Kidney (tissue), 14 donors: ENCODE measurements around the gene ABLIM2. TPM values are rescaled to one million over a fixed set of nuclear protein-coding genes. Genes with fewer than 3 reads are reported as not detected.

Experiments used
- DNase-seq, 5 donors: peaks; one replicate each; pipeline ENCODE4 v3.0.0-alpha.2; 2013 to 2020
- FAIRE-seq: peaks from 2 replicates; lab custom pipeline; 2012; peaks lifted over from hg19 to GRCh38; lab: Jason Lieb, UNC
- H3K27ac ChIP-seq, 2 donors: one replicate each; pipeline ENCODE4 v1.7.0; 2013; ENCODE audit warnings: low read depth in 2 of 2, low read length in 2 of 2, inconsistent platforms in 1 of 2
- H3K27me3 ChIP-seq: one replicate; pipeline ENCODE4 v1.7.1; 2013; ENCODE audit warnings: low read length, inconsistent platforms; ENCODE audit not compliant: control insufficient read depth, insufficient read depth
- H3K36me3 ChIP-seq, 3 donors: one replicate each; pipeline versions ENCODE4 v1.7.0 to v1.7.1; 2013; ENCODE audit warnings: low read length in 3 of 3, control low read depth in 1 of 3, inconsistent platforms in 1 of 3; ENCODE audit not compliant: insufficient read depth in 3 of 3, control insufficient read depth in 2 of 3
- H3K4me1 ChIP-seq, 3 donors: one replicate each; pipeline versions ENCODE4 v1.7.0 to v1.7.1; 2013; ENCODE audit warnings: low read length in 3 of 3, inconsistent platforms in 1 of 3, low read depth in 1 of 3; ENCODE audit not compliant: control insufficient read depth in 2 of 3, insufficient read depth in 2 of 3
- H3K4me3 ChIP-seq, 3 donors: one replicate each; pipeline versions ENCODE4 v1.7.0 to v1.8.1; 2013; ENCODE audit warnings: low read length in 3 of 3, control low read depth in 1 of 3, inconsistent platforms in 1 of 3
- H3K9ac ChIP-seq, 3 donors: one replicate each; pipeline versions ENCODE4 v1.7.0 to v1.7.1; 2013; ENCODE audit warnings: low read length in 3 of 3, control low read depth in 1 of 3, inconsistent platforms in 1 of 3
- H3K9me3 ChIP-seq, 3 donors: one replicate each; pipeline versions ENCODE4 v1.7.0 to v1.7.1; 2013; ENCODE audit warnings: low read length in 3 of 3, control low read depth in 1 of 3, inconsistent platforms in 1 of 3; ENCODE audit not compliant: control insufficient read depth in 2 of 3, insufficient read depth in 1 of 3
- CTCF ChIP-seq: IDR thresholded peaks from 3 replicates; pipeline ENCODE4 v1.5.1; 2012; ENCODE audit warnings: mild to moderate bottlenecking, moderate library complexity, borderline replicate concordance; ENCODE audit not compliant: insufficient read depth; ENCODE audit errors: extremely low read depth
- intact Hi-C: fragments of 100-400 bp; cut with DNase I; formaldehyde crosslinking; loops from one replicate; pipeline ENCODE4 v1.11.1; 2022
- polyA plus RNA-seq: library from polyadenylated mRNA; stranded (reverse); fragments of 350-450 nt; fragmentation: Illumina TruSeq; extraction: RNeasy Lipid Tissue Mini Kit (QIAGEN cat#74804); gene quantifications from one replicate; pipeline ENCODE4 v1.2.3, GENCODE V29; 2014; ENCODE audit warnings: low read depth, low replicate concordance; ENCODE audit not compliant: insufficient read depth
- total RNA-seq: library from RNA; stranded (reverse); fragmentation: NEBNext Ultra II Directional; extraction: Animal tissue kit (Norgen Biotek cat#: 25700); gene quantifications from one replicate; pipeline ENCODE4 v1.2.1, GENCODE V29; 2021
- donor health status: control.
- donor health status: control.
- donor health status: control.
- donor health status: control.
- donor health status: control.
- donor health status: DM: yes; HTN: yes; CAD: no.
- donor health status: Normal renal cell carcinoma (clear cell type).

ABLIM2 gene
- total and polyA plus RNA-seq, 2 donors from 2014 or later, result 9.5 to 23.3 TPM

- FAIRE-seq (no peak), DNase-seq (peak in 1 of 5 donors; percentile 51)
- no peak for TF ChIP-seq CTCF
- H3K36me3 ChIP-seq, result no peaks in the 10 kb centered on the region
- intact Hi-C loops, result no loop called here
- H3K27me3 ChIP-seq, result no peaks in the 10 kb centered on the region
- H3K4me3 ChIP-seq, result no peak overlapping the region
- H3K4me1 ChIP-seq, result peaks cover 0 to 22% (median 7%) of the 10 kb centered on the region in 3 donors
- no peak overlapping the region for H3K9ac ChIP-seq
- no peaks in the 10 kb centered on the region for H3K9me3 ChIP-seq
- no peak overlapping the region for H3K27ac ChIP-seq
These were observed 193.5 kb downstream of the ABLIM2 start for GRCh38 chr4:7964890-7965662.

- Histone ChIP-seq H3K4me1 (peaks cover 0 to 21% (median 7%) of the 10 kb centered on the region in 3 donors), H3K9ac (no peak overlapping the region), H3K4me3 (no peak overlapping the region), H3K27me3 (no peaks in the 10 kb centered on the region), H3K9me3 (no peaks in the 10 kb centered on the region), H3K27ac (no peak overlapping the region), H3K36me3 (no peaks in the 10 kb centered on the region)
- intact Hi-C loops, result no loop called here
- DNase-seq (no peak), FAIRE-seq (no peak)
- TF ChIP-seq CTCF, result no peak
These were observed 194.2 kb downstream of the ABLIM2 start for GRCh38 chr4:7964459-7964858.

- Histone ChIP-seq H3K9ac (no peak overlapping the region), H3K9me3 (no peaks in the 10 kb centered on the region), H3K4me3 (no peak overlapping the region), H3K27me3 (no peaks in the 10 kb centered on the region), H3K36me3 (no peaks in the 10 kb centered on the region), H3K27ac (no peak overlapping the region), H3K4me1 (peaks cover 0 to 18% (median 7%) of the 10 kb centered on the region in 3 donors)
- FAIRE-seq (no peak), DNase-seq (no peak)
- intact Hi-C loops, result no loop called here
- TF ChIP-seq CTCF, result no peak
These were observed 194.9 kb downstream of the ABLIM2 start for GRCh38 chr4:7963691-7964090.
